ENCODE results near the gene WNK4. TPM values are rescaled to one million over a fixed set of nuclear protein-coding genes. Genes with fewer than 3 reads are reported as not detected.

Gene WNK4
- total RNA-seq, 1 experiment from 2014 or later, result 1.5 TPM

DNA sequence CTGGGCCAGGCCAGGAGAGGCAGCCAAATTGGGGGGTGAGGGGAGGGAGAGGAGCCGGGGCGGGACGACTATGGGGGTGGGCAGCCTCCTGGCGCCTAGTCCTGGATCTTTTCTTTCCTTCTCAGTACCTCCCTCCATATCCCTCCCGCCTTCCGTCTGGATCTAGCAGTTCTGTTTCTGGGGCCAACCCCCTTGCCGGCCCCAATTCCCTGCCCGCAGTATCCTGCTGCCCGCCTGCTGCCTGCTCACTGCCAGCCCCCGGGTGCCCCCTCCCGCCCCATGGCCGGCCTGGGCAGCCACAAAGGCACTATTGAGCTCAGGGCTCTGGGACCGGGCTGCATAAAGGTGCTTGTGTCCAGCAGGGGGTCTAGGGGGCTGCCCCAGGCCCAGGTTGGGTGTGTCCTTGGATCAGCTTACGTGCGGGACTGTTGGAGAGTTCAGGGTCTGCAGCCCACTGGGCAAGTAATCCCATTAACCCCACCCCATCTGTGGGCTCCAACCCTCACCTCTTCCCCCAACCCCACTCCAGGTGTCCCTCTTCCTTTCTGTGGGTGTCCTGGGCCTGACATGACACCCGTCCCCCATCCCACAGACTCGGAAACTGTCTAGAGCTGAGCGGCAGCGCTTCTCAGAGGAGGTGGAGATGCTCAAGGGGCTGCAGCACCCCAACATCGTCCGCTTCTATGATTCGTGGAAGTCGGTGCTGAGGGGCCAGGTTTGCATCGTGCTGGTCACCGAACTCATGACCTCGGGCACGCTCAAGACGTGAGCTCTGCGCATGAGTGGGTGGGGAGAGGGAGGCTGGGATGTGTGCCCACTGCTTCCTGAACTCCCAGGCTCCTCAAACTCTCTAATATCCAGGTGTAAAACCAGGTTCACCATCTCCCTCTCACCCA, 2.0 kb downstream of the WNK4 start:
- DNase-seq (ENCODE audit: low spot score) (no peak), ATAC-seq (no peak)
- Mint-ChIP-seq H3K4me3 (no peak overlapping the region), H3K36me3 (peaks cover 10% of the 10 kb centered on the region), H3K27me3 (ENCODE audit: low read depth) (peaks cover 50% of the 10 kb centered on the region), H3K9me3 (no peaks in the 10 kb centered on the region), H3K27ac (no peak overlapping the region), H3K4me1 (peaks cover 20% of the 10 kb centered on the region)
- ChIA-PET CTCF (interaction anchor here (0.6 to 4.5 kb wide), 3 partner anchors 19 to 1209 kb away, joined by 3 to 39 read pairs (median 6); partner anchors contain the start of gene BECN1), POLR2A (no interaction called here)
- no peak for TF ChIP-seq MYBL2 (CRISPR knock-in tag; IDR thresholded peaks at IDR 0.05)
- no peak for TF ChIP-seq GTF2I (CRISPR knock-in tag; conservative IDR thresholded peaks at IDR 0.05)
- TF ChIP-seq ZNF232 (CRISPR knock-in tag; IDR thresholded peaks at IDR 0.05), result no peak
- TF ChIP-seq NR3C1 (CRISPR knock-in tag; conservative IDR thresholded peaks at IDR 0.05; ENCODE audit: low read depth), result no peak
- TF ChIP-seq FOXJ3 (CRISPR knock-in tag; IDR thresholded peaks at IDR 0.05; ENCODE audit: borderline replicate concordance), result no peak
- TF ChIP-seq NR1H2 (CRISPR knock-in tag; IDR thresholded peaks at IDR 0.05), result no peak
- no peak for TF ChIP-seq OVOL2 (CRISPR knock-in tag; IDR thresholded peaks at IDR 0.05; ENCODE audit: borderline replicate concordance)
- TF ChIP-seq, protein P1, sequence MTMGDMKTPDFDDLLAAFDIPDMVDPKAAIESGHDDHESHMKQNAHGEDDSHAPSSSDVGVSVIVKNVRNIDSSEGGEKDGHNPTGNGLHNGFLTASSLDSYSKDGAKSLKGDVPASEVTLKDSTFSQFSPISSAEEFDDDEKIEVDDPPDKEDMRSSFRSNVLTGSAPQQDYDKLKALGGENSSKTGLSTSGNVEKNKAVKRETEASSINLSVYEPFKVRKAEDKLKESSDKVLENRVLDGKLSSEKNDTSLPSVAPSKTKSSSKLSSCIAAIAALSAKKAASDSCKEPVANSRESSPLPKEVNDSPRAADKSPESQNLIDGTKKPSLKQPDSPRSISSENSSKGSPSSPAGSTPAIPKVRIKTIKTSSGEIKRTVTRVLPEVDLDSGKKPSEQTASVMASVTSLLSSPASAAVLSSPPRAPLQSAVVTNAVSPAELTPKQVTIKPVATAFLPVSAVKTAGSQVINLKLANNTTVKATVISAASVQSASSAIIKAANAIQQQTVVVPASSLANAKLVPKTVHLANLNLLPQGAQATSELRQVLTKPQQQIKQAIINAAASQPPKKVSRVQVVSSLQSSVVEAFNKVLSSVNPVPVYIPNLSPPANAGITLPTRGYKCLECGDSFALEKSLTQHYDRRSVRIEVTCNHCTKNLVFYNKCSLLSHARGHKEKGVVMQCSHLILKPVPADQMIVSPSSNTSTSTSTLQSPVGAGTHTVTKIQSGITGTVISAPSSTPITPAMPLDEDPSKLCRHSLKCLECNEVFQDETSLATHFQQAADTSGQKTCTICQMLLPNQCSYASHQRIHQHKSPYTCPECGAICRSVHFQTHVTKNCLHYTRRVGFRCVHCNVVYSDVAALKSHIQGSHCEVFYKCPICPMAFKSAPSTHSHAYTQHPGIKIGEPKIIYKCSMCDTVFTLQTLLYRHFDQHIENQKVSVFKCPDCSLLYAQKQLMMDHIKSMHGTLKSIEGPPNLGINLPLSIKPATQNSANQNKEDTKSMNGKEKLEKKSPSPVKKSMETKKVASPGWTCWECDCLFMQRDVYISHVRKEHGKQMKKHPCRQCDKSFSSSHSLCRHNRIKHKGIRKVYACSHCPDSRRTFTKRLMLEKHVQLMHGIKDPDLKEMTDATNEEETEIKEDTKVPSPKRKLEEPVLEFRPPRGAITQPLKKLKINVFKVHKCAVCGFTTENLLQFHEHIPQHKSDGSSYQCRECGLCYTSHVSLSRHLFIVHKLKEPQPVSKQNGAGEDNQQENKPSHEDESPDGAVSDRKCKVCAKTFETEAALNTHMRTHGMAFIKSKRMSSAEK (CRISPR knock-in tag; IDR thresholded peaks at IDR 0.05; ENCODE audit: borderline replicate concordance), result no peak
- TF ChIP-seq, protein P2, sequence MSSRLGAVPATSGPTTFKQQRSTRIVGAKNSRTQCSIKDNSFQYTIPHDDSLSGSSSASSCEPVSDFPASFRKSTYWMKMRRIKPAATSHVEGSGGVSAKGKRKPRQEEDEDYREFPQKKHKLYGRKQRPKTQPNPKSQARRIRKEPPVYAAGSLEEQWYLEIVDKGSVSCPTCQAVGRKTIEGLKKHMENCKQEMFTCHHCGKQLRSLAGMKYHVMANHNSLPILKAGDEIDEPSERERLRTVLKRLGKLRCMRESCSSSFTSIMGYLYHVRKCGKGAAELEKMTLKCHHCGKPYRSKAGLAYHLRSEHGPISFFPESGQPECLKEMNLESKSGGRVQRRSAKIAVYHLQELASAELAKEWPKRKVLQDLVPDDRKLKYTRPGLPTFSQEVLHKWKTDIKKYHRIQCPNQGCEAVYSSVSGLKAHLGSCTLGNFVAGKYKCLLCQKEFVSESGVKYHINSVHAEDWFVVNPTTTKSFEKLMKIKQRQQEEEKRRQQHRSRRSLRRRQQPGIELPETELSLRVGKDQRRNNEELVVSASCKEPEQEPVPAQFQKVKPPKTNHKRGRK (CRISPR knock-in tag; IDR thresholded peaks at IDR 0.05; ENCODE audit: borderline replicate concordance), result no peak
- no peak for TF ChIP-seq SMAD4 (CRISPR knock-in tag; IDR thresholded peaks at IDR 0.05)

DNA sequence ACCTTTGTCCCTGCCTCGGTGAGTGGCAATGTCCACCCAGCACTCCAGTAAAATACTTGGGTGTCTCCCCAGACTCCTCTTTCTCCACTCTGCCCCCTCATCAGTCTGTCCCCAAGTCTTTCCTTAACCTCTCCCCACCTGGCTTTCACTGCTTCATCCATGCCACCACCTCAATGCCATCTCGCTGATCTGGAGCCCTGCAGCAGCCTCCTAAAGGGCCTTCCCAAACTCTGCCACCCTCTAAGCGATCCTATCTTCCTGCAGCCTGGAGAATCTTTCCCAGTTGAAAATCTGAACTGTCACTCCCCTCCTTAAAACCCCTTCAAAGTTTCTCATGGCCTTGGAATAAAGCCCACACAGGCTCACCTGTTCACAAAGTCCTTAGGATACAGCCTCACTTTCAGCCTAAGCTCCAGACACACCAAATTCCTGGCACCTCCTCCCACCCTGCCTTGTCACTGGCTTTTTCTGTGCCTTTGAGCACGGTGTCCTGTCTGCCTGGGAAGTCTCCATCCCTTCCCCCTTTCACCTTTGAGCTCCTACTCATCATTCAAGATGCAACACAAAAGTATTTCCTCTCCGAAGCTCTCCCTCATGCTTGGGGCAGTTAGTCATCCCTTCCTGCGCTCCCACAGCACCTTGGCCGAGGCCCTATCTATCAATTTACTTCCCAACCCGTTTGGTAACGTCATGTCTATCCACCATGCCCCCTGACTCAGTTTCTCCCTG, 2.8 kb downstream of the WNK4 start:
- Mint-ChIP-seq H3K27ac (no peak overlapping the region), H3K36me3 (peaks cover 4% of the 10 kb centered on the region; the same call in 1 of the 2 replicates), H3K9me3 (no peaks in the 10 kb centered on the region), H3K27me3 (ENCODE audit: low read depth) (peaks cover 58% of the 10 kb centered on the region), H3K4me3 (no peak overlapping the region), H3K4me1 (peaks cover 20% of the 10 kb centered on the region)
- ATAC-seq (no peak), DNase-seq (ENCODE audit: low spot score) (no peak)
- CTCF ChIA-PET, result interaction anchor here (2.0 to 4.5 kb wide), 2 partner anchors 20 to 41 kb away, joined by 6 to 39 read pairs; partner anchors contain the start of gene BECN1
- POLR2A ChIA-PET, result no interaction called here
- TF ChIP-seq ZNF219 (CRISPR knock-in tag; IDR thresholded peaks at IDR 0.05; ENCODE audit: borderline replicate concordance) (no peak), ZNF121 (CRISPR knock-in tag; IDR thresholded peaks at IDR 0.05) (no peak), FOXK1 (CRISPR knock-in tag; IDR thresholded peaks at IDR 0.05) (no peak), ESRRA (CRISPR knock-in tag; IDR thresholded peaks at IDR 0.05; ENCODE audit: borderline replicate concordance) (no peak), SP1 (CRISPR knock-in tag; conservative IDR thresholded peaks at IDR 0.05) (no peak), NFE2L1 (CRISPR knock-in tag; IDR thresholded peaks at IDR 0.05) (no peak), TCF7 (CRISPR knock-in tag; IDR thresholded peaks at IDR 0.05; ENCODE audit: low read depth) (no peak)
- TF ChIP-seq, protein P3, sequence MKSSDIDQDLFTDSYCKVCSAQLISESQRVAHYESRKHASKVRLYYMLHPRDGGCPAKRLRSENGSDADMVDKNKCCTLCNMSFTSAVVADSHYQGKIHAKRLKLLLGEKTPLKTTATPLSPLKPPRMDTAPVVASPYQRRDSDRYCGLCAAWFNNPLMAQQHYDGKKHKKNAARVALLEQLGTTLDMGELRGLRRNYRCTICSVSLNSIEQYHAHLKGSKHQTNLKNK (CRISPR knock-in tag; IDR thresholded peaks at IDR 0.05), result no peak
- TF ChIP-seq, protein P4, sequence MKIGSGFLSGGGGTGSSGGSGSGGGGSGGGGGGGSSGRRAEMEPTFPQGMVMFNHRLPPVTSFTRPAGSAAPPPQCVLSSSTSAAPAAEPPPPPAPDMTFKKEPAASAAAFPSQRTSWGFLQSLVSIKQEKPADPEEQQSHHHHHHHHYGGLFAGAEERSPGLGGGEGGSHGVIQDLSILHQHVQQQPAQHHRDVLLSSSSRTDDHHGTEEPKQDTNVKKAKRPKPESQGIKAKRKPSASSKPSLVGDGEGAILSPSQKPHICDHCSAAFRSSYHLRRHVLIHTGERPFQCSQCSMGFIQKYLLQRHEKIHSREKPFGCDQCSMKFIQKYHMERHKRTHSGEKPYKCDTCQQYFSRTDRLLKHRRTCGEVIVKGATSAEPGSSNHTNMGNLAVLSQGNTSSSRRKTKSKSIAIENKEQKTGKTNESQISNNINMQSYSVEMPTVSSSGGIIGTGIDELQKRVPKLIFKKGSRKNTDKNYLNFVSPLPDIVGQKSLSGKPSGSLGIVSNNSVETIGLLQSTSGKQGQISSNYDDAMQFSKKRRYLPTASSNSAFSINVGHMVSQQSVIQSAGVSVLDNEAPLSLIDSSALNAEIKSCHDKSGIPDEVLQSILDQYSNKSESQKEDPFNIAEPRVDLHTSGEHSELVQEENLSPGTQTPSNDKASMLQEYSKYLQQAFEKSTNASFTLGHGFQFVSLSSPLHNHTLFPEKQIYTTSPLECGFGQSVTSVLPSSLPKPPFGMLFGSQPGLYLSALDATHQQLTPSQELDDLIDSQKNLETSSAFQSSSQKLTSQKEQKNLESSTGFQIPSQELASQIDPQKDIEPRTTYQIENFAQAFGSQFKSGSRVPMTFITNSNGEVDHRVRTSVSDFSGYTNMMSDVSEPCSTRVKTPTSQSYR (CRISPR knock-in tag; IDR thresholded peaks at IDR 0.05), result no peak
- TF ChIP-seq, protein P5, sequence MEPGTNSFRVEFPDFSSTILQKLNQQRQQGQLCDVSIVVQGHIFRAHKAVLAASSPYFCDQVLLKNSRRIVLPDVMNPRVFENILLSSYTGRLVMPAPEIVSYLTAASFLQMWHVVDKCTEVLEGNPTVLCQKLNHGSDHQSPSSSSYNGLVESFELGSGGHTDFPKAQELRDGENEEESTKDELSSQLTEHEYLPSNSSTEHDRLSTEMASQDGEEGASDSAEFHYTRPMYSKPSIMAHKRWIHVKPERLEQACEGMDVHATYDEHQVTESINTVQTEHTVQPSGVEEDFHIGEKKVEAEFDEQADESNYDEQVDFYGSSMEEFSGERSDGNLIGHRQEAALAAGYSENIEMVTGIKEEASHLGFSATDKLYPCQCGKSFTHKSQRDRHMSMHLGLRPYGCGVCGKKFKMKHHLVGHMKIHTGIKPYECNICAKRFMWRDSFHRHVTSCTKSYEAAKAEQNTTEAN (CRISPR knock-in tag; IDR thresholded peaks at IDR 0.05), result no peak
- TF ChIP-seq, protein P6, sequence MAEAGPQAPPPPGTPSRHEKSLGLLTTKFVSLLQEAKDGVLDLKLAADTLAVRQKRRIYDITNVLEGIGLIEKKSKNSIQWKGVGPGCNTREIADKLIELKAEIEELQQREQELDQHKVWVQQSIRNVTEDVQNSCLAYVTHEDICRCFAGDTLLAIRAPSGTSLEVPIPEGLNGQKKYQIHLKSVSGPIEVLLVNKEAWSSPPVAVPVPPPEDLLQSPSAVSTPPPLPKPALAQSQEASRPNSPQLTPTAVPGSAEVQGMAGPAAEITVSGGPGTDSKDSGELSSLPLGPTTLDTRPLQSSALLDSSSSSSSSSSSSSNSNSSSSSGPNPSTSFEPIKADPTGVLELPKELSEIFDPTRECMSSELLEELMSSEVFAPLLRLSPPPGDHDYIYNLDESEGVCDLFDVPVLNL (CRISPR knock-in tag; IDR thresholded peaks at IDR 0.05; ENCODE audit: borderline replicate concordance, low read depth), result no peak
